Nephron (organoid): ENCODE results near the gene CNTNAP2.

Experiments
- H3K27ac Mint-ChIP-seq, 3 experiments: 2 replicates each; pipeline ENCODE4 v1.8.0; 2020; ENCODE audit warnings: mixed read lengths in 3 of 3, mild to moderate bottlenecking in 2 of 3, moderate library complexity in 1 of 3
- H3K27me3 Mint-ChIP-seq: 2 replicates; pipeline ENCODE4 v1.8.0; 2021; ENCODE audit warnings: low read depth, mild to moderate bottlenecking, moderate library complexity, mixed read lengths
- H3K36me3 Mint-ChIP-seq: 2 replicates; pipeline ENCODE4 v1.8.0; 2020; ENCODE audit warnings: low read depth, mixed read lengths
- H3K4me1 Mint-ChIP-seq: 2 replicates; pipeline ENCODE4 v1.8.0; 2020; ENCODE audit warnings: mixed read lengths
- H3K4me3 Mint-ChIP-seq, 3 experiments: 2 replicates each; pipeline ENCODE4 v1.8.0; 2020; ENCODE audit warnings: mild to moderate bottlenecking in 3 of 3, mixed read lengths in 3 of 3, moderate library complexity in 2 of 3
- H3K9me3 Mint-ChIP-seq: 2 replicates; pipeline ENCODE4 v1.8.0; 2020; ENCODE audit warnings: mixed read lengths
- CTCF ChIP-seq, 3 experiments: fragments of 200-600 bp; sonication (generic); IDR thresholded peaks; one replicate each; pipeline ENCODE4 v1.5.0; 2021; ENCODE audit warnings: antibody characterized with exemption in 3 of 3; ENCODE audit not compliant: unreplicated experiment in 3 of 3

CNTNAP2 gene

GRCh38 chr7:147265528-147265927 lies 1148.9 kb downstream of the CNTNAP2 start:
- no peak for TF ChIP-seq CTCF (IDR thresholded peaks at IDR 0.05; ENCODE audit: unreplicated experiment in 3 of 3)
- Mint-ChIP-seq H3K4me3 (no peak overlapping the region), H3K4me1 (no peaks in the 10 kb centered on the region), H3K9me3 (no peaks in the 10 kb centered on the region), H3K27me3 (no peaks in the 10 kb centered on the region), H3K27ac (no peak overlapping the region), H3K36me3 (no peaks in the 10 kb centered on the region)

- no peaks in the 10 kb centered on the region for H3K4me1 Mint-ChIP-seq
- no peak overlapping the region for H3K4me3 Mint-ChIP-seq
- no peak for TF ChIP-seq CTCF (IDR thresholded peaks at IDR 0.05; ENCODE audit: unreplicated experiment in 3 of 3)
- peaks cover 14% of the 10 kb centered on the region for H3K9me3 Mint-ChIP-seq
- no peaks in the 10 kb centered on the region for H3K27me3 Mint-ChIP-seq
- H3K36me3 Mint-ChIP-seq = no peaks in the 10 kb centered on the region
- no peak overlapping the region for H3K27ac Mint-ChIP-seq
Observed at GRCh38 chr7:147276106-147276505, 1159.5 kb downstream of the CNTNAP2 start.

GRCh38 chr7:147276783-147277370 lies 1160.3 kb downstream of the CNTNAP2 start:
- Mint-ChIP-seq H3K9me3 (peaks cover 14% of the 10 kb centered on the region), H3K36me3 (no peaks in the 10 kb centered on the region), H3K27ac (no peak overlapping the region), H3K27me3 (no peaks in the 10 kb centered on the region), H3K4me3 (no peak overlapping the region), H3K4me1 (no peaks in the 10 kb centered on the region)
- TF ChIP-seq CTCF (IDR thresholded peaks at IDR 0.05; ENCODE audit: unreplicated experiment in 3 of 3) = no peak

- no peak overlapping the region for H3K27ac Mint-ChIP-seq
- H3K4me1 Mint-ChIP-seq = no peaks in the 10 kb centered on the region
- H3K36me3 Mint-ChIP-seq = no peaks in the 10 kb centered on the region
- TF ChIP-seq CTCF (IDR thresholded peaks at IDR 0.05; ENCODE audit: unreplicated experiment in 3 of 3) = no peak
- no peaks in the 10 kb centered on the region for H3K27me3 Mint-ChIP-seq
- H3K4me3 Mint-ChIP-seq = no peak overlapping the region
- peaks cover 9% of the 10 kb centered on the region for H3K9me3 Mint-ChIP-seq
Observed at GRCh38 chr7:147279514-147279913, 1162.9 kb downstream of the CNTNAP2 start.

GRCh38 chr7:147279964-147280374 lies 1163.4 kb downstream of the CNTNAP2 start:
- Mint-ChIP-seq H3K36me3 (no peaks in the 10 kb centered on the region), H3K27me3 (no peaks in the 10 kb centered on the region), H3K4me1 (no peaks in the 10 kb centered on the region), H3K9me3 (peaks cover 8% of the 10 kb centered on the region), H3K4me3 (no peak overlapping the region), H3K27ac (no peak overlapping the region)
- TF ChIP-seq CTCF (IDR thresholded peaks at IDR 0.05; ENCODE audit: unreplicated experiment in 3 of 3) = no peak

GRCh38 chr7:147282204-147282603 lies 1165.6 kb downstream of the CNTNAP2 start:
- Mint-ChIP-seq H3K4me3 (no peak overlapping the region), H3K36me3 (no peaks in the 10 kb centered on the region), H3K27ac (no peak overlapping the region), H3K4me1 (no peaks in the 10 kb centered on the region), H3K27me3 (no peaks in the 10 kb centered on the region), H3K9me3 (no peaks in the 10 kb centered on the region)
- no peak for TF ChIP-seq CTCF (IDR thresholded peaks at IDR 0.05; ENCODE audit: unreplicated experiment in 3 of 3)
